K562 (cell line): ENCODE data around the gene DUOXA2. TPM values are rescaled to one million over a fixed set of nuclear protein-coding genes. Genes with fewer than 3 reads are reported as not detected.

Source experiments
- ATAC-seq: fragments of 200-7000 bp; cut with Tn5 transposase; 3 replicates; pipeline ENCODE4 v1.9.1; 2020; ENCODE audit warnings: moderate library complexity
- BruUV-seq: library from RNA; stranded (reverse); fragments of 400-500 nt; replicated peaks from 2 replicates; lab custom pipeline; 2021; lab: Mats Ljungman, UMichigan
- CTCF ChIA-PET: fragments of 300-600 bp; formaldehyde crosslinking; extraction: SDS; loops from one replicate; lab custom pipeline; 2021; ENCODE audit warnings: low intra/inter-chr PET ratio; lab: Yijun Ruan, JAX
- POLR2A ChIA-PET: fragments of 300-600, 350-650 bp; sonication (Branson Sonifier 250); formaldehyde crosslinking; extraction: SDS; loops from one replicate; lab custom pipeline; 2021; ENCODE audit warnings: antibody characterized with exemption, inconsistent platforms; lab: Yijun Ruan, JAX
- DNase-seq, 4 experiments: peaks; one replicate each; pipeline versions ENCODE4 v3.0.0 to v3.0.0-alpha.2; 2011 to 2018; ENCODE audit warnings: low spot score in 3 of 4, mixed read lengths in 3 of 4; ENCODE audit errors: extremely low read depth in 1 of 4
- FAIRE-seq: peaks from 2 replicates; lab custom pipeline; 2011; peaks lifted over from hg19 to GRCh38; lab: Jason Lieb, UNC
- H2AFZ ChIP-seq: 2 replicates; pipeline ENCODE4 v1.6.0; 2011; ENCODE audit warnings: low read depth, low read length, control low read depth, inconsistent platforms
- H3K27ac ChIP-seq: fragments of 200-600 bp; 3 replicates; pipeline ENCODE4 v1.8.0; 2011; ENCODE audit warnings: low read depth, mild to moderate bottlenecking, control low read depth, inconsistent platforms, low read length, moderate library complexity, mixed read lengths; ENCODE audit errors: extremely low read depth
- H3K27me3 ChIP-seq, 2 experiments: fragments of 300-600 bp in 1 of 2; 2 replicates in 1 of 2; 3 replicates in 1 of 2; pipeline versions ENCODE4 v1.6.0 to v1.8.0; 2011; ENCODE audit warnings: inconsistent platforms in 2 of 2, low read length in 2 of 2, mild to moderate bottlenecking in 1 of 2, mixed read lengths in 1 of 2, moderate library complexity in 1 of 2; ENCODE audit not compliant: control insufficient read depth in 2 of 2, insufficient read depth in 2 of 2
- H3K36me3 ChIP-seq: fragments of 300-600 bp; 3 replicates; pipeline ENCODE4 v1.8.0; 2011; ENCODE audit warnings: mild to moderate bottlenecking, low read length, inconsistent platforms; ENCODE audit not compliant: control insufficient read depth, insufficient read depth
- H3K4me1 ChIP-seq, 2 experiments: fragments of 200-600 bp in 1 of 2; replicated peaks in 1 of 2; 2 replicates in 1 of 2; 3 replicates in 1 of 2; pipeline versions ENCODE4 v1.5.1 to v1.8.0; 2011; ENCODE audit warnings: inconsistent platforms in 2 of 2, low read length in 2 of 2, mild to moderate bottlenecking in 1 of 2, mixed read lengths in 1 of 2, moderate library complexity in 1 of 2; ENCODE audit not compliant: control insufficient read depth in 2 of 2, insufficient read depth in 2 of 2
- H3K4me2 ChIP-seq: 2 replicates; pipeline ENCODE4 v1.6.1; 2011; ENCODE audit warnings: low read length, control low read depth, inconsistent platforms, mixed read lengths; ENCODE audit not compliant: insufficient read depth
- H3K4me3 ChIP-seq: fragments of 200-600 bp; sonication (generic), shearing (Covaris generic); 2 replicates; pipeline ENCODE4 v1.5.1; 2016; ENCODE audit warnings: control low read depth, inconsistent platforms
- H3K79me2 ChIP-seq: fragments of 200-600 bp; 3 replicates; pipeline ENCODE4 v1.8.0; 2011; ENCODE audit warnings: low read length, inconsistent platforms; ENCODE audit not compliant: control insufficient read depth, insufficient read depth
- H3K9ac ChIP-seq, 2 experiments: 2 replicates each; pipeline versions ENCODE4 v1.6.0 to v1.6.1; 2011; ENCODE audit warnings: low read depth in 2 of 2, low read length in 2 of 2, control low read depth in 1 of 2, inconsistent platforms in 1 of 2, mild to moderate bottlenecking in 1 of 2, mixed read lengths in 1 of 2; ENCODE audit not compliant: insufficient read depth in 1 of 2
- H3K9me1 ChIP-seq: one replicate; pipeline ENCODE4 v1.6.0; 2011; ENCODE audit warnings: inconsistent platforms, mild to moderate bottlenecking, low read length, moderate library complexity; ENCODE audit not compliant: control insufficient read depth, insufficient read depth
- H3K9me3 ChIP-seq: replicated peaks from 2 replicates; pipeline ENCODE4 v1.5.1; 2011; ENCODE audit warnings: low read depth, low read length, inconsistent platforms; ENCODE audit not compliant: control insufficient read depth, insufficient read depth
- H4K20me1 ChIP-seq: replicated peaks from 2 replicates; pipeline ENCODE4 v1.6.1; 2011; ENCODE audit warnings: low read length, inconsistent platforms, mixed read lengths; ENCODE audit not compliant: control insufficient read depth, insufficient read depth
- CEBPB ChIP-seq: fragments of 450-650 bp; IDR thresholded peaks from 2 replicates; pipeline ENCODE4 v1.6.1; 2016; ENCODE audit warnings: missing genetic modification characterization, missing compliant biosample characterization
- CTCFL ChIP-seq: IDR thresholded peaks from 2 replicates; pipeline ENCODE4 v1.6.1; 2011; ENCODE audit warnings: borderline replicate concordance, low read depth, mild to moderate bottlenecking, moderate library complexity, low read length; ENCODE audit not compliant: insufficient read depth, poor library complexity, severe bottlenecking
- DACH1 ChIP-seq: fragments of 450-650 bp; IDR thresholded peaks from 2 replicates; pipeline ENCODE4 v1.6.1; 2018; ENCODE audit not compliant: partially characterized antibody
- DNMT1 ChIP-seq: fragments of 450-650 bp; IDR thresholded peaks from 2 replicates; pipeline ENCODE4 v1.6.1; 2016; ENCODE audit warnings: antibody characterized with exemption, mild to moderate bottlenecking
- ETS2 ChIP-seq: IDR thresholded peaks from 2 replicates; pipeline ENCODE4 v1.6.1; 2016; ENCODE audit warnings: borderline replicate concordance, missing genetic modification characterization, mild to moderate bottlenecking, moderate library complexity, missing compliant biosample characterization; ENCODE audit not compliant: poor library complexity, severe bottlenecking
- KAT2B ChIP-seq: IDR thresholded peaks from one replicate; pipeline ENCODE4 v1.6.1; 2012; ENCODE audit warnings: low read depth, mild to moderate bottlenecking, control low read depth, inconsistent platforms, low read length, moderate library complexity
- MCM7 ChIP-seq, 2 experiments: fragments of 450-650 bp; IDR thresholded peaks; 2 replicates each; pipeline ENCODE4 v1.6.1; 2016 to 2018
- PYGO2 ChIP-seq: fragments of 450-650 bp; IDR thresholded peaks from 2 replicates; pipeline ENCODE4 v1.6.1; 2016; ENCODE audit warnings: mild to moderate bottlenecking, missing genetic modification characterization, moderate library complexity, missing compliant biosample characterization
- RBM22 ChIP-seq: fragments of 200-400 bp; formaldehyde crosslinking; IDR thresholded peaks from 2 replicates; pipeline ENCODE4 v1.6.1; 2018; ENCODE audit warnings: low read length, low read depth; ENCODE audit not compliant: poor library complexity, severe bottlenecking
- RNF2 ChIP-seq: sonication (generic); IDR thresholded peaks from 2 replicates; pipeline ENCODE4 v1.6.1; 2016
- SRF ChIP-seq, 2 experiments: fragments of 250-450, 450-650 bp in 1 of 2; sonication (Bioruptor Pico) in 1 of 2; sonication (generic) in 1 of 2; formaldehyde crosslinking; IDR thresholded peaks; 2 replicates each; pipeline versions ENCODE4 v1.5.0 to v1.5.1; 2020 to 2022; ENCODE audit warnings: mild to moderate bottlenecking in 1 of 2, missing genetic modification reagents in 1 of 2
- TRIM24 ChIP-seq, 2 experiments: fragments of 450-650 bp; IDR thresholded peaks; 2 replicates each; pipeline ENCODE4 v1.6.1; 2016
- ZNF197 ChIP-seq: fragments of 200-800 bp; sonication (Bioruptor generic); IDR thresholded peaks from 2 replicates; pipeline ENCODE4 v1.6.1; 2016; ENCODE audit warnings: low read depth, missing genetic modification characterization, missing compliant biosample characterization
- ZNF347 ChIP-seq: fragments of 450-650 bp; formaldehyde crosslinking; IDR thresholded peaks from 2 replicates; pipeline ENCODE4 v1.4.0; 2020; ENCODE audit warnings: low read depth, mild to moderate bottlenecking, moderate library complexity
- ZNF766 ChIP-seq: fragments of 200-800 bp; sonication (Bioruptor generic); conservative IDR thresholded peaks from 2 replicates; pipeline ENCODE4 v1.6.1; 2016; ENCODE audit warnings: missing genetic modification characterization, missing compliant biosample characterization
- ZSCAN32 ChIP-seq: fragments of 450-650 bp; formaldehyde crosslinking; IDR thresholded peaks from 2 replicates; pipeline ENCODE4 v1.4.0; 2020; ENCODE audit warnings: mild to moderate bottlenecking, moderate library complexity
- WGBS: fragments of 100-300 bp; shearing (Covaris generic); methylation state at CpG from one replicate; pipeline ENCODE4 v1.1.6; 2016; ENCODE audit warnings: low coverage, mixed read lengths; ENCODE audit not compliant: insufficient coverage; ENCODE audit errors: missing lambda C conversion rate; 5-methylcytosine and 5-hydroxymethylcytosine counted together
- in situ Hi-C: fragments of 300-500 bp; cut with MboI; formaldehyde crosslinking; loops from 4 replicates; pipeline ENCODE4 v1.15.0; 2018; ENCODE audit warnings: inconsistent platforms, mixed read lengths
- intact Hi-C: fragments of 100-400 bp; cut with micrococcal nuclease; formaldehyde crosslinking; loops from 2 replicates; pipeline ENCODE4 v1.14.2; 2022
- polyA plus RNA-seq, 8 experiments: library from polyadenylated mRNA; depleted of rRNA in 4 of 8; stranded (reverse) in 5 of 8; unstranded in 3 of 8; fragments of >200 nt; fragmentation: Nextera tagmentation in 2 of 8; fragmentation: Illumina TruSeq in 1 of 8; extraction: Ambion mirVana in 2 of 8; extraction: Trizol in 1 of 8; gene quantifications; 2 replicates each; pipeline versions ENCODE4 v1.2.1 to v1.2.3, GENCODE V29; 2011 to 2014; ENCODE audit warnings: inconsistent platforms in 1 of 8, missing spikeins in 1 of 8
- total RNA-seq, 7 experiments: library from RNA; depleted of rRNA in 6 of 7; stranded (reverse); fragments of >200 nt in 6 of 7; fragmentation: Illumina TruSeq in 2 of 7; extraction: Trizol in 2 of 7; gene quantifications; 2 replicates each; pipeline versions ENCODE4 v1.2.1 to v1.2.3, GENCODE V29; 2011 to 2021; ENCODE audit warnings: low replicate concordance in 1 of 7

DUOXA2 gene
- total and polyA plus RNA-seq, 9 of the 15 experiments (the other 6 are each of a cell fraction or from before 2014, with no cell fraction given) = not detected

GRCh38 chr15:45131510-45131909 lies 17.4 kb downstream of the DUOXA2 start:
- Histone ChIP-seq H3K9ac (no peak overlapping the region), H3K79me2 (no peaks in the 10 kb centered on the region), H3K27ac (no peak overlapping the region), H3K9me3 (no peaks in the 10 kb centered on the region), H3K4me1 (peaks cover 0 to 14% of the 10 kb centered on the region in 2 experiments; a peak in 2 of 5 replicates), H3K9me1 (no peaks in the 10 kb centered on the region), H4K20me1 (no peaks in the 10 kb centered on the region), H3K36me3 (no peaks in the 10 kb centered on the region), H3K4me3 (no peak overlapping the region), H3K27me3 (peaks cover 28 to 48% of the 10 kb centered on the region in 2 experiments), H3K4me2 (no peak overlapping the region), H2AFZ (no peak overlapping the region)
- DNase-seq (no peak), FAIRE-seq (no peak), ATAC-seq (no peak)
- ChIA-PET CTCF (no interaction called here), POLR2A (interaction anchor here (0.6 to 1.5 kb wide), 4 partner anchors 9 to 148 kb away, joined by 3 to 7 read pairs (median 5); no protein-coding TSS in a partner anchor)
- TF ChIP-seq DNMT1 (no peak), ZSCAN32 (CRISPR knock-in tag) (no peak), RBM22 (no peak), CTCFL (no peak), RNF2 (no peak), KAT2B (no peak), CEBPB (tag) (no peak), ZNF766 (CRISPR knock-in tag) (no peak), ETS2 (tag) (no peak), PYGO2 (no peak), TRIM24 (IDR thresholded peaks at IDR 0.05) (no peak), MCM7 (IDR thresholded peaks at IDR 0.05) (no peak), ZNF347 (CRISPR knock-in tag) (no peak), DACH1 (no peak), ZNF197 (CRISPR knock-in tag) (no peak), SRF (CRISPR knock-in tag; IDR thresholded peaks at IDR 0.05) (no peak)
- BruUV-seq = no TSS peak
- in situ Hi-C loops (no loop called here), intact Hi-C loops (no loop called here)
- WGBS = 2% methylated on average over 3 of the region's 3 CpGs
